ENCODE results near the gene IFNA2. TPM values are rescaled to one million over a fixed set of nuclear protein-coding genes. Genes with fewer than 3 reads are reported as not detected.
"Not testable (repeated sequence)": the region's sequence is repeated elsewhere in the genome, so short reads cannot be mapped to it uniquely, and the experiment has no call there.

IFNA2 gene
- total RNA-seq, 1 experiment from 2014 or later: not detected

DNA sequence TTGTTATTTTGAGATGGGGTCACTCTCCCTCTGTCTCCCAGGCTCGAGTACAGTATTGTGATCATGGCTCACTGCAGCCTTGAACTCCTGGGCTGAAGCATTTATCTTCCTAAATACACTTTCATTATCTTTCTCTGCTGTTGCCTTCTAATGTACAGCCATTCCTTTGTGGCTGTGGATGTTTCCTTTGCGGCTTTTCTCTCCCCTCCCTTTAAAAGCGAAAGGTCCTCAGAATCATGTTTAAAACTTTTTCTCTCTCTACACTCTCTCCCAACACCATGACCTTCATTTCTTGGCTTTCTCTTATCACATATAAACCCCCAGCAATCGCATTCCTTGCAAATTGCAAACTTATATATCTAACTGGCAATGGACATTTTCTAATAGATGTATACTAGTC, 1.6 kb downstream of the IFNA2 start:
- DNase-seq (ENCODE audit: extremely low read depth, low read depth): no peak

GRCh38 chr9:21381448-21382339, 3.5 kb downstream of the IFNA2 start:
- DNase-seq (ENCODE audit: extremely low read depth, low read depth): peak; percentile 7

DNA sequence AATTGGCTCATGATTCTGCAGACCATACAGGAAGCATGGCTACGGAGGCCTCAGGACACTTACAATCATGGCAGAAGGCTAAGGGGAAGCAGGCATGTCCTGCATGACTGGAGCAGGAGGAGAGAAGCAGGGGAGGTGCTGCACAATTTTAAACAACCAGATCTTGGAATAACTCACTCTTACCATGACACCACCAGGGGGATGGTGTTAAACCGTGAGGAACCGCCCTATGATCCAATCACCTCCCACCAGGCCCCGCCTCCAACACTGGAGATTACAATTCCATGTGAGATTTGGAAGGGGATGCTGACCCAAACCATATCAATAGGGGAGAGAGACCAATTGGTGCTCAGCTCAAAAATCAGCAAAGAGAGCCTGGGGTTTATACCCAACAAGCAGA, 13.7 kb downstream of the IFNA2 start:
- not testable (repeated sequence) for DNase-seq (ENCODE audit: extremely low read depth, low read depth)

GRCh38 chr9:21367957-21368356, 17.2 kb downstream of the IFNA2 start, which contains the start of gene IFNA13:
Gene IFNA13, minus strand, starts transcription at chr9:21368057. Its CDS starts 47 bp downstream, at chr9:21368010.
- no peak for DNase-seq (ENCODE audit: extremely low read depth, low read depth)

GRCh38 chr9:21367169-21367568, 18.0 kb downstream of the IFNA2 start:
- not testable (repeated sequence) for DNase-seq (ENCODE audit: extremely low read depth, low read depth)

GRCh38 chr9:21362287-21362686, 22.9 kb downstream of the IFNA2 start:
- DNase-seq (ENCODE audit: extremely low read depth, low read depth): no peak

- DNase-seq (ENCODE audit: extremely low read depth, low read depth): no peak
Measured at GRCh38 chr9:21357479-21358460, 27.4 kb downstream of the IFNA2 start.

DNA sequence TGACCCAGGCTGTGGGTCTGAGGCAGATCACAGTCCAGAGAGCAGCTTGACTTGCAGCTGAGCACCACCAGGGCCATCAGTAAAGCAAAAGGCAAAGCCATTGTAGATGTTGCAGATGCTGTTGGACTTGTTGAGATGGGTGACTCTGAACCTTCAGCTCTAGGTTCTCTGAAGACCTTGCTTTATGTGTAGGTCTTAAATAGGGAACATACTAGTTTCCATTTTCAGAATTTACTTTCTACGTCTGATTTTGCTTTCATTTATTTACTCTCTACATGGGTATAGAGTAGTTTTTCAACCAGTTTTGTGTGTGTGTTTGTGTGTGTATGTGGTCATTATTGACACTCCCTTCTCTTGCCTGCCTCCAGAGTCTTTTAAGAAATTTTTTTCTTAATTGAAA, 34.4 kb downstream of the IFNA2 start, which contains the start of gene IFNA6:
Gene IFNA6, minus strand, starts transcription at position 101 of the 400 bp plus-strand sequence. Its CDS starts 0 bp downstream, at position 101.
- no peak for DNase-seq (ENCODE audit: extremely low read depth, low read depth)

DNA sequence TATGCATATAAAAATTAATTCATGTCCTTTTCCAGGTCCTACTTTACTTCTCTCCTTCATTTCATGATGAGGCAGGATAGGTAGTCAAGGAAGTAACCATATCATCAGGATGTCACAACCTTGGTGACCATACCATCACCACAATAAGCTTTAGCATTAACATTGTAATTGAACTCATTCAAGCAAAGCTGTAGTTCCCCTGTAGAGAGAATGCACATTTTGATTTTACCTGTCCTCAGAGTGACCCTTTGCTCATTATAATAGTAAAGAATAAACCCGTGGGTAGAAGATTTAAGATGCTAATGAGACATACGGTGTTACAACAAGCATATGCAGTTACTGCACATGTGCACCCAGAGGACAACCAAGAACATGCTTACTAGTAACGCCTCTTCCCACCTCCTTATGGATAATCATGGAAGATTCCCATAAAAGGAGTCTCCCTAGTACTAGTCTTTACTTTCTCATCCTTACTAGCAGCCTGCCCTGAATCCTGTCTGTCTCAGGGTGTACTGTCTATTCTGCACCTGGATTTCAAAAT, 36.7 kb downstream of the IFNA2 start:
- DNase-seq (ENCODE audit: extremely low read depth, low read depth): no peak

- no peak for DNase-seq (ENCODE audit: extremely low read depth, low read depth)
Measured at GRCh38 chr9:21340735-21341134, 44.5 kb downstream of the IFNA2 start.

DNA sequence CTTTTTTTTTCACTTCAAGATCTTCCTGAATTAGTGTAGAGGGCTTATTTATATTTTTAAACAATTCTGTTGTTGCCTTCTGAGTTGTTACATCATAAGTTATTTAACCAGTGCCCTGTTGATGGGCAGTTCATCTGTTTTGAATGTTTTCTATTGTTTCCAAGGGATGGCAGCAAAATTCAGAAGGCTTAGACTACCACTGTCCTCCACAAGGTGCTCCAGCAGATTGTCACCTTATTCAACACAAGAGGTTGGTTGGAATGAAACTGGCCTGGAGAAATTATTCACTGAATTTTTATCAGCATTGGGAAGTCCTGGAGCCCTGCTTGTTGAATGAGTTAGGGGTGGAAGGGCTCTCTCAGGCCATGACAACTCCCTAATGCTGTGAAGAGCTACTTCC, 48.7 kb downstream of the IFNA2 start:
- no peak for DNase-seq (ENCODE audit: extremely low read depth, low read depth)

DNA sequence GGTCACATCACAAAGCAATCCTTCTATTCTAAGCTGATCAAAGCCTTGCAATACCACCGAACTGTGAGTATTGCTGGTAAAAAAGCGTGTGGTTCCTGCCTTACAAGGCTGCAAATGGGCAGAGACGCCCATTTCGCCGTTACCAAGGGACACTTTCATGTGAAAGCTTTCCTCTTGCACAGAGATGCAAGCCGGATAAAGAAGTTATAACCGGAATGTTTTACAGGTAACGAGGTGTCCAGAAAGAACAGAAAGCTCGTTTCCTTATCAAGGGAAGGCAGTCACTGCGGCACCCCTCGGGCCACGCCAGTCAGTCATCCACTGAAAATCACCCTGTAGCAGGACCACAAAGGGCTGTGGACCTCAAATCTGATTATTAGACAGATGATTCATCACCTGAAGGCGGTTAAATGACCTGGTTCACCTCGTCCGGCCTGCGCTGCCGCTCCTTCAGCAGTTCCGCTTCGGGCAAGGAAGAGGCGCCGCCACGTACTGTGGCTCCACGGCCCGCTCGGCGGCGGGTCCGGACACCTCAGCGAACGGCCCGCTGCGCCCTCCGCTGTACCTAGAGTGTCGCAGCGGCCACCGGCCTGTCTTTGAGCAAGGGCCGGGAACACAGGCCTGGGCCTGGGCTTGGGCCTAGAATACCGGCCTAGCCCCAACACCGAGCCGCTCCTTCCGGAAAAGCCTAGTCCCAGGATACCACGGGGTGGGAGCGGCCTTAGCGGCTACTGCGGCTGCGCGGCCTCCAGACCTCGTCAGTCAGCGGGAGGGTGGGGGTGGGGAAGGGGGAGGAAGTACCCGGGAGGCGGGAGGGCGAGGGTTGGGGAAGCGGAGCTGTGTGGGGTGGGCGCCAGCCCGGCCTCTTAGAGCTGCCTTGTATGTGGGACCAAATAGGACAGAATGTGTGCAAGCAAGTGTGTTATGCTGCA, 50.2 kb downstream of the IFNA2 start, which contains the start of gene KLHL9:
Gene KLHL9, minus strand, starts transcription at position 704 of the 932 bp plus-strand sequence. Its CDS starts 545 bp downstream, at position 159.
- DNase-seq (ENCODE audit: extremely low read depth, low read depth): peak; percentile 83

Other genes starting within 250 kb of the IFNA2 start
- not detected in 2 replicates for gene IFNW1, start 243.6 kb downstream of the IFNA2 start, total RNA-seq (2014; rRNA removed; shearing (Covaris generic))
- gene IFNA21, start 218.7 kb downstream of the IFNA2 start, total RNA-seq (2014; rRNA removed; shearing (Covaris generic)): not detected in 2 replicates
- not detected in 2 replicates for gene IFNA4, start 197.8 kb downstream of the IFNA2 start, total RNA-seq (2014; rRNA removed; shearing (Covaris generic))
- not detected in 2 replicates for gene IFNA7, start 183.2 kb downstream of the IFNA2 start, total RNA-seq (2014; rRNA removed; shearing (Covaris generic))
- gene IFNA10, start 178.3 kb downstream of the IFNA2 start, total RNA-seq (2014; rRNA removed; shearing (Covaris generic)): not detected in 2 replicates
- gene IFNA16, start 168.1 kb downstream of the IFNA2 start, total RNA-seq (2014; rRNA removed; shearing (Covaris generic)): not detected in 2 replicates
- not detected in 2 replicates for gene IFNA17, start 157.2 kb downstream of the IFNA2 start, total RNA-seq (2014; rRNA removed; shearing (Covaris generic))
- gene IFNA14, start 145.4 kb downstream of the IFNA2 start, total RNA-seq (2014; rRNA removed; shearing (Covaris generic)): not detected in 2 replicates
- not detected in 2 replicates for gene IFNA5, start 80.1 kb downstream of the IFNA2 start, total RNA-seq (2014; rRNA removed; shearing (Covaris generic))
- gene KLHL9, start 50.0 kb downstream of the IFNA2 start, total RNA-seq (2014; rRNA removed; shearing (Covaris generic)): 19.0 and 23.6 TPM in 2 replicates
- not detected in 2 replicates for gene IFNA6, start 34.5 kb downstream of the IFNA2 start, total RNA-seq (2014; rRNA removed; shearing (Covaris generic))
- not detected in 2 replicates for gene IFNA13, start 17.3 kb downstream of the IFNA2 start, total RNA-seq (2014; rRNA removed; shearing (Covaris generic))
- gene IFNA8, start 23.7 kb upstream of the IFNA2 start, total RNA-seq (2014; rRNA removed; shearing (Covaris generic)): not detected in 2 replicates
- not detected in 2 replicates for gene IFNA1, start 55.0 kb upstream of the IFNA2 start, total RNA-seq (2014; rRNA removed; shearing (Covaris generic))
- 0.38 and 0.87 TPM in 2 replicates for gene IFNE, start 96.9 kb upstream of the IFNA2 start, total RNA-seq (2014; rRNA removed; shearing (Covaris generic))